Suprapubic skin (tissue), 4 donors: Measurements from ENCODE around the gene COL4A6. TPM values are rescaled to one million over a fixed set of nuclear protein-coding genes. Genes with fewer than 3 reads are reported as not detected.

ENCODE experiments used
- DNase-seq, 2 donors: peaks; one replicate each; pipeline ENCODE4 v3.0.0-alpha.2; 2019; ENCODE audit warnings: low spot score in 2 of 2
- H3K27ac ChIP-seq: fragments of 200-600 bp; sonication (generic); one replicate; pipeline ENCODE4 v1.5.1; 2019
- H3K27me3 ChIP-seq: fragments of 200-600 bp; sonication (generic); one replicate; pipeline ENCODE4 v1.5.1; 2019
- H3K36me3 ChIP-seq: fragments of 200-600 bp; sonication (generic); one replicate; pipeline ENCODE4 v1.5.1; 2019
- H3K4me1 ChIP-seq: fragments of 200-600 bp; sonication (generic); one replicate; pipeline ENCODE4 v1.5.1; 2019
- H3K4me3 ChIP-seq: fragments of 200-600 bp; sonication (generic); one replicate; pipeline ENCODE4 v1.5.1; 2019; ENCODE audit warnings: mild to moderate bottlenecking
- H3K9me3 ChIP-seq: fragments of 200-600 bp; sonication (generic); one replicate; pipeline ENCODE4 v1.5.1; 2019
- EP300 ChIP-seq: sonication (generic); formaldehyde crosslinking; IDR thresholded peaks from one replicate; pipeline ENCODE4 v1.6.1; 2017; ENCODE audit warnings: antibody characterized with exemption
- POLR2A ChIP-seq, 2 donors: fragments of 450-650 bp; IDR thresholded peaks; one replicate each; pipeline ENCODE4 v1.6.1; 2017; ENCODE audit warnings: antibody characterized with exemption in 2 of 2, mild to moderate bottlenecking in 2 of 2, moderate library complexity in 2 of 2
- POLR2AphosphoS5 ChIP-seq, 3 donors: sonication (generic); formaldehyde crosslinking; IDR thresholded peaks; one replicate each; pipeline ENCODE4 v1.6.1; 2017; ENCODE audit warnings: antibody characterized with exemption in 3 of 3
- WGBS: methylation state at CpG from one replicate; pipeline ENCODE4 v1.1.5; 2018; 5-methylcytosine and 5-hydroxymethylcytosine counted together
- total RNA-seq, 4 donors: library from RNA; depleted of rRNA; stranded (reverse); fragments of >200 nt; gene quantifications; one replicate each; pipeline ENCODE4 v1.1.0, GENCODE V29; 2016
- TF ChIP-seq, protein P1 (sequence below), 2 donors: fragments of 200-600 bp in 1 of 2; fragments of 450-650 bp in 1 of 2; sonication (generic) in 1 of 2; IDR thresholded peaks; one replicate each; pipeline ENCODE4 v1.5.1; 2016 to 2019; ENCODE audit warnings: antibody characterized with exemption in 2 of 2, mild to moderate bottlenecking in 1 of 2, moderate library complexity in 1 of 2

COL4A6 gene
- total RNA-seq, 4 donors from 2014 or later, result 14.9 to 20.7 (median 16.5) TPM

DNA sequence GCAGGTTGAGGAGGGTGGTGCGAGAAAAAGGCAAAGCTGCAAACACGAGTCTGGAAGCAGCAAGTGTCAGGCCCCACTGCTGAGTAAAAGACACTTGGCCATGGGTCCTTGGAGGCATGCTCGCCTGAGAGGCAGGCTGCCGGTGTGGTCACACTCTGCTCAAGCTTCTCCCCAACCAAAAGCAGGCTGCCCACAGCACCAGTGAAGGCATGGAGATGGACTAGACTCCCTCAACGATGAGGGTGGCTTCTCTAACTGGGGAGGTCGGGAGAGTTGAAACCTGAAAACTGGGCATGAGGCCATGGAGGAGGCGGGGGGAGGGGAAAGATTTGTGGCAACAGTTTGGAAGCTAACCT is 260.1 kb downstream of the COL4A6 start:
- TF ChIP-seq POLR2AphosphoS5 (IDR thresholded peaks at IDR 0.05) (no peak), EP300 (no peak), POLR2A (IDR thresholded peaks at IDR 0.05) (no peak)
- TF ChIP-seq, protein P1, sequence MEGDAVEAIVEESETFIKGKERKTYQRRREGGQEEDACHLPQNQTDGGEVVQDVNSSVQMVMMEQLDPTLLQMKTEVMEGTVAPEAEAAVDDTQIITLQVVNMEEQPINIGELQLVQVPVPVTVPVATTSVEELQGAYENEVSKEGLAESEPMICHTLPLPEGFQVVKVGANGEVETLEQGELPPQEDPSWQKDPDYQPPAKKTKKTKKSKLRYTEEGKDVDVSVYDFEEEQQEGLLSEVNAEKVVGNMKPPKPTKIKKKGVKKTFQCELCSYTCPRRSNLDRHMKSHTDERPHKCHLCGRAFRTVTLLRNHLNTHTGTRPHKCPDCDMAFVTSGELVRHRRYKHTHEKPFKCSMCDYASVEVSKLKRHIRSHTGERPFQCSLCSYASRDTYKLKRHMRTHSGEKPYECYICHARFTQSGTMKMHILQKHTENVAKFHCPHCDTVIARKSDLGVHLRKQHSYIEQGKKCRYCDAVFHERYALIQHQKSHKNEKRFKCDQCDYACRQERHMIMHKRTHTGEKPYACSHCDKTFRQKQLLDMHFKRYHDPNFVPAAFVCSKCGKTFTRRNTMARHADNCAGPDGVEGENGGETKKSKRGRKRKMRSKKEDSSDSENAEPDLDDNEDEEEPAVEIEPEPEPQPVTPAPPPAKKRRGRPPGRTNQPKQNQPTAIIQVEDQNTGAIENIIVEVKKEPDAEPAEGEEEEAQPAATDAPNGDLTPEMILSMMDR (IDR thresholded peaks at IDR 0.05), result no peak
- H3K27me3 ChIP-seq, result no peaks in the 10 kb centered on the region
- no peak overlapping the region for H3K27ac ChIP-seq
- DNase-seq, result no peak
- no peaks in the 10 kb centered on the region for H3K4me1 ChIP-seq
- H3K9me3 ChIP-seq, result no peaks in the 10 kb centered on the region
- H3K4me3 ChIP-seq, result no peak overlapping the region
- 74% methylated on average over 7 of the region's 7 CpGs for WGBS
- H3K36me3 ChIP-seq, result no peaks in the 10 kb centered on the region

DNA sequence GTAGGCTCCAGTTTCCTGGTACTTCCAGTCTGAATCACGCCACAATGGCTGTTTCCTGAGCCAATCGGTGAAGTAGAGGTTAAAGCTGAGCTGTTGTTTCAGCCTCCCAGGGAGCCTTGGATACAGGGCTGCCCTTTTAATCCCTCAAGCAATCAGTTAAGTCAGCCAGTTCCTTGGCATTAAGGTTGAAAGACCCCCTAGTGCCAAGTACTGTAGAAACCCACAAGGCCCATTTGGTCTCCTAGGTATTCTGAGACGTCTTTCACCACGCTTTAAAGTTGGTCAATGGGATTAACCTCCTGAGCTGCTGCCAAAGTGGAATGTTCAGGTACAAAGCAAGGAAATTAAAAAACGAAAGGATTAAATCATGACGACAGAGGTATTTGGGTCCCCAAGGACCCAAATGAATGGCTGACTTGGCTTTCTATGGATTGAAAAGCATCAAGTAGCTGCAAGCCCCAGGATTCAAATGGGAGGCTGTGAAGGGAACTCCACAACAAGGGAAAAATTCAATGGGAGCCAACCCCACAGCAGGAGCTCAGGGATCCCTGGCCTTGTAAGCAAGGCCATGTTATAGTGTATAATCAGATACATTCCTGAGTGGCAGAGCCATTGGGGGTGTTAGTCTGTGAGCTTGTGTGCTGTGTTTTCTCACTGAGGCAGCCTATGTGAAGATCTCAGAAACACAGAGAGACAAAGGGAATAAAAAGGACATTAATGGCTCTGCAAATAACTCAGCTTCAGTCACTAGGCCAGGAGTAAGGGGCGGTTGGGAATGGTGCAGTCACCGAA is 260.7 kb downstream of the COL4A6 start:
- 72% methylated on average over 8 of the region's 8 CpGs for WGBS
- no peaks in the 10 kb centered on the region for H3K9me3 ChIP-seq
- no peaks in the 10 kb centered on the region for H3K36me3 ChIP-seq
- H3K4me3 ChIP-seq, result no peak overlapping the region
- TF ChIP-seq EP300 (no peak), POLR2A (IDR thresholded peaks at IDR 0.05) (no peak), POLR2AphosphoS5 (IDR thresholded peaks at IDR 0.05) (no peak)
- no peak overlapping the region for H3K27ac ChIP-seq
- no peaks in the 10 kb centered on the region for H3K27me3 ChIP-seq
- DNase-seq, result no peak
- no peaks in the 10 kb centered on the region for H3K4me1 ChIP-seq

DNA sequence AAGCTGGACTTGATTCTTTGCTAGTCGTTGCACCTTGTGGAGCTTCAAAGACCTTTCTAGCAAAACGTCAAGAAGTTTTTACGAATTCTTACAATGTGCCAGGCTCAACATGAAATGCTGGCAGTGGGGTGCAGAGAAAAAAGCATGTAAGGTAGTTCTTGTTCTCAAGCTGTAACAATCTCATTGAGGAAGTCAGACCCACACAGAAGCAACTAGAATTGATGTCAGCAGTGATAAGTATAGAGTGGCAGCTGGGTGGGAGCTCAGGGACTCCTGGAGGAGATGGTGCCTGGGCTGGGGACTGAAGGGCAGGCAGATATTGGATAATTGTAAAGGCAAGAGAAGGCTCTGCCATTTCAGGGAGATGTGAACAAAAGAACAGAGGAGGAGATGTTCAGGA is 264.3 kb downstream of the COL4A6 start:
- Histone ChIP-seq H3K36me3 (no peaks in the 10 kb centered on the region), H3K27me3 (no peaks in the 10 kb centered on the region), H3K9me3 (no peaks in the 10 kb centered on the region), H3K27ac (no peak overlapping the region), H3K4me3 (no peak overlapping the region), H3K4me1 (no peaks in the 10 kb centered on the region)
- TF ChIP-seq POLR2A (IDR thresholded peaks at IDR 0.05) (no peak), EP300 (no peak), POLR2AphosphoS5 (IDR thresholded peaks at IDR 0.05) (no peak)
- TF ChIP-seq, protein P1 (IDR thresholded peaks at IDR 0.05), result no peak
- 44% methylated on average over 3 of the region's 3 CpGs for WGBS
- DNase-seq, result no peak

DNA sequence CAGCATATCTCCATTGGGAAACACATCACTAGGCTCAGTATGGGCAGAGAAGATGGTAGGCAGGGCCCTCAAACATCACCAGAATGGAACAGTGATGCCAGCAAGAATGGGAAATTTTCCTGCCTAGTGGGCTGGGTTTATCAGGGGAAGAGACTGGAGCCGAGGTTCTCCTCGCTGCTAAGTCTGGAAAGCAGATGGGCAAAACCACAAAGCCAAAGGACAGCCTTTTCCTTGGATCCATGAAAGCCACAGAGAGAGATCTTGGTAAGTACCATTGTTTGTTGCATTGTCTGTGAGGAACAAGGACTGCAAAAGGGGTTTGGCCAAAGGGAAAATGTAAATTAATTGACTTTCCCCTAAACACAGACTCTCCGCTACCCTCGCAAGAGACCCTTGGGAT is 266.6 kb downstream of the COL4A6 start:
- H3K4me3 ChIP-seq, result no peak overlapping the region
- H3K27me3 ChIP-seq, result no peaks in the 10 kb centered on the region
- no peaks in the 10 kb centered on the region for H3K9me3 ChIP-seq
- H3K4me1 ChIP-seq, result no peaks in the 10 kb centered on the region
- H3K27ac ChIP-seq, result no peak overlapping the region
- no peaks in the 10 kb centered on the region for H3K36me3 ChIP-seq
- DNase-seq, result no peak
- WGBS, result 78% methylated on average over 4 of the region's 4 CpGs
- TF ChIP-seq, protein P1 (IDR thresholded peaks at IDR 0.05), result no peak
- TF ChIP-seq POLR2A (IDR thresholded peaks at IDR 0.05) (no peak), EP300 (no peak), POLR2AphosphoS5 (IDR thresholded peaks at IDR 0.05) (no peak)

DNA sequence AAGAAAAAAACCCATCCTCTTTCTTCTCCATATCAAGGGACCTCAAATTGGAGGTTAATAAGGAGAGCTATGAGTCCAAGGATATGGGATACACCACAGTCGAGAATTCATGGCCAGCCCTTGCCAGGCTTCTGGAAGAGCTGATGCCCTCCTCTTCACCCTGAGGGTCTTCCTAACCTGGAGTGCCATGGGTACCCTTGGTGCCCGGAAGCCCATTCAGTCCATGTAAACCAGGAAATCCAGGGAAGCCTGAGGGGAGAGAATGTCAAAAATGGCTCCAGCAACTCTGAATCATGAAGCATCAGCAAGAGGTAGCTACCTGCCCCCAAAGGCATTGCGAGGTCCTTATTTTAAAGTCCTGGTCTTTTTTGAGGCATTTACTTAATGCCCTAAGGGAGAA is 268.5 kb downstream of the COL4A6 start:
- no peak for TF ChIP-seq EP300
- TF ChIP-seq, protein P1 (IDR thresholded peaks at IDR 0.05), result no peak
- no peak for TF ChIP-seq POLR2AphosphoS5 (IDR thresholded peaks at IDR 0.05)
- TF ChIP-seq POLR2A (IDR thresholded peaks at IDR 0.05), result no peak
- Histone ChIP-seq H3K36me3 (no peaks in the 10 kb centered on the region), H3K4me1 (no peaks in the 10 kb centered on the region), H3K4me3 (no peak overlapping the region), H3K27ac (no peak overlapping the region), H3K9me3 (no peaks in the 10 kb centered on the region), H3K27me3 (no peaks in the 10 kb centered on the region)
- no peak for DNase-seq
- 91% methylated on average over 3 of the region's 3 CpGs for WGBS
